GM21528 (cell line): ENCODE data around the gene VAMP8.
"Not testable (repeated sequence)": the region's sequence is repeated elsewhere in the genome, so short reads cannot be mapped to it uniquely, and the experiment has no call there.

Source experiments
- ATAC-seq: cut with Tn5 transposase; IDR thresholded peaks from one replicate; pipeline ENCODE4 v1.9.1; 2021; ENCODE audit warnings: mild to moderate bottlenecking, moderate library complexity; ENCODE audit not compliant: unreplicated experiment, low FRiP score

Gene VAMP8

GRCh38 chr2:85615413-85615728 lies 38.0 kb downstream of the VAMP8 start:
- no peak for ATAC-seq

DNA sequence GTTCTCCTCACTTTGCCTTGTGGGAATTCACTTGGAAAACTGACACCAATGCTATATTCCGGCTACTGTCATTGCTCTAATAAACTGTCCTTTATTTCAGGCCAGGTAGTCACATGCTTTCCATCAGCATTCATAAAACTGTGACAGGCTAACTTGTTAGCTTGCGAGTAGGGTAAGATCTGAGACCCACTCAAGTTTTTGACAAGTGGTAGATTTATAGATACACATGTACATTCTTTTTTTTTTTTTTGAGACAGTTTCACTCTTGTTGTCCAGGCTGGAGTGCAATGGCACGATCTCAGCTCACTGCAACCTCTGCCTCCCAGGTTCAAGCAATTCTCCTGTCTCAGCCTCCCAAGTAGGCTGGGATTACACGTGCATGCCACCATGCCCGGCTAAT lies 40.3 kb downstream of the VAMP8 start:
- ATAC-seq, result not testable (repeated sequence)

DNA sequence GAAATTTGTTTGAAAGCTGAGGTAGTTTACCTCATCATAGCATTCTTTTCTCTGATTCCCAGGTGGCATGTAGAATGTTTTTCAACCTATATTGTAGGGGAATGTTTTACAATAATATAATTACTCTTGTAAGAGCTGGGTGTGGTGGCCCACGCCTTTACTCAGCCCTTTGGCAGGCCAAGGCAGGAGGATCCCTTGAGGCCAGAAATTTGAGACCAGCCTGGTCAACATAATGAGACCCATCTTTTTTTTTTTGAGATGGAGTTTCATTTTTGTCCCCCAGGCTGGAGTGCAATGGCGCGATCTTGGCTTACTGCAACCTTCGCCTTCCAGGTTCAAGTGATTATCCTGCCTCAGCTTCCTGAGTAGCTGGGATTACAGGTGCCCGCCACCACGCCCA lies 42.2 kb downstream of the VAMP8 start:
- no peak for ATAC-seq

GRCh38 chr2:85621338-85621737 lies 44.0 kb downstream of the VAMP8 start:
- ATAC-seq, result no peak

DNA sequence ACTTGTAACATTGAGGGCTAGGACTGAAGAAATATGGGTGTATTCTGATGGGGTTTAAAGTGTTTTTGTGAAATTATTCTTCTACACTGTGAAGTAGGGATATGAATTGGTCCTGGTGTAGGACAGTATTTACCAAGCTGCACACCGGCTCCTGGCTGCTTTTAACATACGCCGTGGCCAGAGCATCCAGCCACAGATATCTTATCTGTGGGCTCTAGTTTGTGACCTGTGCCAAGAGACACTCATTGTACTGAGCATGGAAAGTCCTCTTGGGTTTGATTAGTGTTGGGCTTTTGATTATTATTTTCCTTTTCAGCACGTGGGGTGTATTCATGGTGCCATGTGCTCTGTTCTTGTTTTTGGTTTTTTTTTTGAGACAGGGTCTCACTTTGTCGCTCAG lies 46.6 kb downstream of the VAMP8 start:
- no peak for ATAC-seq

DNA sequence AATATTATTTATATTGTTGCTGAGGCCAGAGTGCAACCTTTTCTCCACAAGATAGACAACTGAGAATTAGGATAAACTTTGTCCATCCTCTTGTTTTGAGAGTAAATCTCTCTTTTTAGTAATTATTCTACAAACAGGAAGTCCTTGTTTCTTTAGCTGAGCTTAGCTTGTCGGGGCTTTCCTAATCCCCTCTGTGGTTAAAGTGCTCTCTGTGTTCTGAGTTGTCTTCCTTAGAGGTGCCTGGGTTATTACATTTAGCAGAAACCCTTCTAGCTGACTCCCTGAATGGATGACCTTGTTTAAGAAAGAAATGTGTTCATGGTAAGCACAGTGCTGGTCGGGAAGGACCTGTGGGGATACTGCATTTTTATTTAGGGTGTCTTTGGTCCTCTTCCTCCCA lies 51.3 kb downstream of the VAMP8 start:
- no peak for ATAC-seq

DNA sequence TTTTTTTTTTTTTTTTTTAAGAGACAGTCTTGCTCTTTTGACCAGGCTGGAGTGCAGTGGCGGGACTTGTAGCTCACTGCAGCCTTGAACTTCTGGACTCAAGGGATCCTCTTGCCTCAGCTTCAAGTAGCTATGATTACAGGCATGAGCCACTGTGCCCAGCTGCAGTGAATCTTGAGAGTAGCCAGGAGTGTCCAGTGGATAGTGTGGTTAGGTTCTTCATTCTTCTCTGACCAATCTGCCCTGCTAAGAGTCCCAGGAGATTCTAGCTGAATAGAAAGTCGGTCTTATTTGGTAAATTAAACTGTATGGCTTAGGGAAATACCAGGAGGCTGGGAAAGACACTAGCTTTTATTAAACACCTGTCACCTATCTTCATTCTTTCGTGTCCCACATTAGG lies 53.9 kb downstream of the VAMP8 start:
- no peak for ATAC-seq
